ENCODE data around the gene CCL27. TPM values are rescaled to one million over a fixed set of nuclear protein-coding genes. Genes with fewer than 3 reads are reported as not detected.

Gene CCL27
- total and polyA plus RNA-seq, 2 donors (not counting 1 experiment from before 2014, with no cell fraction given), result not detected

DNA sequence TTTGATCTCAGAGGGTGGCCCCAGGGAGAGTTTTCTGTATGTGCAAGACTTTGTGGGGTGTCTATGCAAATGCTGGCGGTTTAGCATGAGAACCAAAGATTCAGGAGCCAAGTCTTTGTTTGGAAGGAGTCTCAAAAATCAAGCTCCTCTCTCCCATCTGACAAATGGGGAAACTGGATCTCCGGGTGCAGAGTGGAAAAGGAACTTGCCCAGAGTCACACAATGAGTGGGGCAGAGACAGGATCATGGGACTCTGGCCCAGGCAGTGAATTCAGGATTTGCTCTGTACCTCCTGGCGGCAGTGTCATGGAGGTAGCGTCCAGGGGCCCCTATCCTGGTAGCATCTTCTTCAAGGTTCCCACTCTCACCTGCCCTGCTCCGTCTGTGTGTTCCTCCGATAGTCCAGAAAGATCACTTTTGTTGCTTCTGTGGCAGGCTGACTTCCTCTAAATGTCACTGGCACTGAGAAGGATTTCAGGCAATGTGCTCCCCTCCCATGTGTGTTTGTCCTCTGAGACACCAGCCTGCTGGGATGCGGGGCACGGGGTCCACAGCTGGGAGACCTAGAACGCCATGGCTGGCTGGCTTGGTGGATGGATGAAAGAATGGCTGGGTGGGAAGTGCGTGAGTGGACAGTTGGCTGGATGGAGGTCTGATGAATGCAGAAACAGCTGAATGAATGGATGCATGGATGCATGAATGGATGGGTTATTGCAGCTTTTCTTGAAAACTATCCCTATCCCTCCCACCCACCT, 25.0 kb upstream of the CCL27 start:
- Mint-ChIP-seq H3K4me3 (no peak overlapping the region), H3K4me1 (peaks cover 3% of the 10 kb centered on the region), H3K27me3 (peaks cover 8% of the 10 kb centered on the region), H3K9me3 (ENCODE audit: insufficient read depth) (no peaks in the 10 kb centered on the region), H3K27ac (no peak overlapping the region)
- ChIA-PET CTCF (interaction anchor here (1.5 kb wide), 1 partner anchor 15 kb away, joined by 4 read pairs; no protein-coding TSS in a partner anchor), POLR2A (no interaction called here)
- Histone ChIP-seq H3K4me1 (ENCODE audit: control insufficient read depth in 2 of 2, insufficient read depth in 2 of 2, low read length in 2 of 2) (peaks cover 0 to 8% of the 10 kb centered on the region in 2 donors), H3K36me3 (replicated peaks in 1 of 2; ENCODE audit: control extremely low read depth in 1 of 2, control insufficient read depth in 1 of 2, extremely low read depth in 1 of 2, insufficient read depth in 2 of 2, low read length in 1 of 2) (no peaks in the 10 kb centered on the region), H4K20me1 (ENCODE audit: control insufficient read depth, insufficient read depth, low read length, poor library complexity, severe bottlenecking) (no peaks in the 10 kb centered on the region), H3K9ac (ENCODE audit: low read length) (no peak overlapping the region), H3K27ac (ENCODE audit: low read length in 2 of 2) (no peak overlapping the region), H3K27me3 (replicated peaks in 1 of 4; ENCODE audit: control extremely low read depth in 1 of 4, control insufficient read depth in 3 of 4, insufficient read depth in 4 of 4, low read length in 3 of 4) (peaks cover 0 to 6% (median 0%) of the 10 kb centered on the region in 4 experiments), H3K9me3 (ENCODE audit: control extremely low read depth in 1 of 3, control insufficient read depth in 2 of 3, insufficient read depth in 1 of 3, low read length in 2 of 3) (no peaks in the 10 kb centered on the region), H3K79me2 (ENCODE audit: control insufficient read depth, insufficient read depth, low read length) (no peaks in the 10 kb centered on the region), H2AFZ (ENCODE audit: insufficient read depth, low read depth, low read length, poor library complexity, severe bottlenecking) (no peak overlapping the region), H3K4me3 (ENCODE audit: control extremely low read depth in 1 of 5, extremely low read depth in 1 of 5, insufficient read depth in 1 of 5, low read depth in 2 of 5, low read length in 4 of 5) (no peak overlapping the region), H3K4me2 (replicated peaks; ENCODE audit: low read depth, low read length, poor library complexity, severe bottlenecking) (no peak overlapping the region)
- ATAC-seq (ENCODE audit: low read depth), result no peak
- intact Hi-C loops (cut with micrococcal nuclease), result no loop called here
- TF ChIP-seq, protein P1, sequence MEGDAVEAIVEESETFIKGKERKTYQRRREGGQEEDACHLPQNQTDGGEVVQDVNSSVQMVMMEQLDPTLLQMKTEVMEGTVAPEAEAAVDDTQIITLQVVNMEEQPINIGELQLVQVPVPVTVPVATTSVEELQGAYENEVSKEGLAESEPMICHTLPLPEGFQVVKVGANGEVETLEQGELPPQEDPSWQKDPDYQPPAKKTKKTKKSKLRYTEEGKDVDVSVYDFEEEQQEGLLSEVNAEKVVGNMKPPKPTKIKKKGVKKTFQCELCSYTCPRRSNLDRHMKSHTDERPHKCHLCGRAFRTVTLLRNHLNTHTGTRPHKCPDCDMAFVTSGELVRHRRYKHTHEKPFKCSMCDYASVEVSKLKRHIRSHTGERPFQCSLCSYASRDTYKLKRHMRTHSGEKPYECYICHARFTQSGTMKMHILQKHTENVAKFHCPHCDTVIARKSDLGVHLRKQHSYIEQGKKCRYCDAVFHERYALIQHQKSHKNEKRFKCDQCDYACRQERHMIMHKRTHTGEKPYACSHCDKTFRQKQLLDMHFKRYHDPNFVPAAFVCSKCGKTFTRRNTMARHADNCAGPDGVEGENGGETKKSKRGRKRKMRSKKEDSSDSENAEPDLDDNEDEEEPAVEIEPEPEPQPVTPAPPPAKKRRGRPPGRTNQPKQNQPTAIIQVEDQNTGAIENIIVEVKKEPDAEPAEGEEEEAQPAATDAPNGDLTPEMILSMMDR (IDR thresholded peaks at IDR 0.05), result no peak
- TF ChIP-seq EZH2 (IDR thresholded peaks at IDR 0.05; ENCODE audit: borderline replicate concordance, insufficient read depth, low read depth, low read length, poor library complexity, severe bottlenecking), result no peak
- DNase-seq, result no peak
- 90% methylated on average over 7 of the region's 10 CpGs for WGBS (ENCODE audit: insufficient coverage)

DNA sequence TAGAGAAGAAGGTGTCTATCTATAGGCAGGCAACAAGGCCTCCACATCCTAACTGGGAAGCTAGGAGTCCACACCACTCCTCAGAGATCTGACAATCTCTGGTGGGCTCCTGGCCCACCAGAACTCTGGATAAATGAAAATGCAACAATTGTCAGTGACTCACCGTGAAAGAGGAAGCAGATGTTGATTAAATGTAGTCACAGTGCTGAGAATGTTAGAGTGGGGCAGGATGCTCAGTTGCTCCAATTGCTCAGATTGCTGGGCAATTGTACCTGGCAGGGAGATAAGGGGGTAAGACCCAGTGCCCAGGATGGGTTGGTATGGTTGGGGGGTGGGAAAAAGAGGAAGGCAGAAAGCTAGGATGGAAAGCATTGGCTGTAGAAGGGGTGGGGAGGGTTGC, 24.3 kb upstream of the CCL27 start:
- Mint-ChIP-seq H3K9me3 (ENCODE audit: insufficient read depth) (no peaks in the 10 kb centered on the region), H3K27me3 (peaks cover 8% of the 10 kb centered on the region)
- intact Hi-C loops (cut with micrococcal nuclease), result no loop called here

More for the DNA sequence above, 24.3 kb upstream of the CCL27 start:
- H3K27ac Mint-ChIP-seq, result no peak overlapping the region
- H3K79me2 ChIP-seq (ENCODE audit: control insufficient read depth, insufficient read depth, low read length), result no peaks in the 10 kb centered on the region
- H2AFZ ChIP-seq (ENCODE audit: insufficient read depth, low read depth, low read length, poor library complexity, severe bottlenecking), result no peak overlapping the region
- no peaks in the 10 kb centered on the region for H3K36me3 ChIP-seq (replicated peaks in 1 of 2; ENCODE audit: control extremely low read depth in 1 of 2, control insufficient read depth in 1 of 2, extremely low read depth in 1 of 2, insufficient read depth in 2 of 2, low read length in 1 of 2)
- DNase-seq, result no peak
- H3K4me1 ChIP-seq (ENCODE audit: control insufficient read depth in 2 of 2, insufficient read depth in 2 of 2, low read length in 2 of 2), result peaks cover 0 to 8% of the 10 kb centered on the region in 2 donors
- no peak for ATAC-seq (ENCODE audit: low read depth)
- TF ChIP-seq, protein P1 (IDR thresholded peaks at IDR 0.05), result no peak
- no peak for TF ChIP-seq EZH2 (IDR thresholded peaks at IDR 0.05; ENCODE audit: borderline replicate concordance, insufficient read depth, low read depth, low read length, poor library complexity, severe bottlenecking)
- ChIA-PET POLR2A (no interaction called here), CTCF (interaction anchor here (1.5 kb wide), 2 partner anchors 16 to 29 kb away, joined by 3 to 4 read pairs; no protein-coding TSS in a partner anchor)
- peaks cover 3% of the 10 kb centered on the region for H3K4me1 Mint-ChIP-seq
- H3K9ac ChIP-seq (ENCODE audit: low read length), result no peak overlapping the region
- no peaks in the 10 kb centered on the region for H3K9me3 ChIP-seq (ENCODE audit: control extremely low read depth in 1 of 3, control insufficient read depth in 2 of 3, insufficient read depth in 1 of 3, low read length in 2 of 3)
- peaks cover 0 to 6% (median 0%) of the 10 kb centered on the region in 4 experiments for H3K27me3 ChIP-seq (replicated peaks in 1 of 4; ENCODE audit: control extremely low read depth in 1 of 4, control insufficient read depth in 3 of 4, insufficient read depth in 4 of 4, low read length in 3 of 4)
- WGBS (ENCODE audit: insufficient coverage), result 4% methylated on average over 1 of the region's 1 CpG
- H3K4me3 ChIP-seq (ENCODE audit: control extremely low read depth in 1 of 5, extremely low read depth in 1 of 5, insufficient read depth in 1 of 5, low read depth in 2 of 5, low read length in 4 of 5), result no peak overlapping the region
- no peak overlapping the region for H3K4me2 ChIP-seq (replicated peaks; ENCODE audit: low read depth, low read length, poor library complexity, severe bottlenecking)
- no peaks in the 10 kb centered on the region for H4K20me1 ChIP-seq (ENCODE audit: control insufficient read depth, insufficient read depth, low read length, poor library complexity, severe bottlenecking)
- H3K27ac ChIP-seq (ENCODE audit: low read length in 2 of 2), result no peak overlapping the region
- no peak overlapping the region for H3K4me3 Mint-ChIP-seq

Data from B cell (primary cell).